HG02885 (cell line): ENCODE data around the gene CAMKMT.
"Not testable (repeated sequence)": the region's sequence is repeated elsewhere in the genome, so short reads cannot be mapped to it uniquely, and the experiment has no call there.

ENCODE experiments used
- ATAC-seq: cut with Tn5 transposase; IDR thresholded peaks from one replicate; pipeline ENCODE4 v1.9.1; 2021; ENCODE audit warnings: mild to moderate bottlenecking; ENCODE audit not compliant: unreplicated experiment, poor library complexity

Gene CAMKMT

GRCh38 chr2:44495035-44495434 is 133.3 kb downstream of the CAMKMT start:
- no peak for ATAC-seq

- ATAC-seq, result no peak
Measured at GRCh38 chr2:44495544-44495943, 133.8 kb downstream of the CAMKMT start.

- no peak for ATAC-seq
Measured at GRCh38 chr2:44496130-44496529, 134.4 kb downstream of the CAMKMT start.

GRCh38 chr2:44498551-44498950 is 136.8 kb downstream of the CAMKMT start:
- no peak for ATAC-seq

- not testable (repeated sequence) for ATAC-seq
Measured at GRCh38 chr2:44505664-44506063, 143.9 kb downstream of the CAMKMT start.

- no peak for ATAC-seq
Measured at GRCh38 chr2:44510246-44510645, 148.5 kb downstream of the CAMKMT start.

GRCh38 chr2:44515416-44515815 is 153.7 kb downstream of the CAMKMT start:
- no peak for ATAC-seq

GRCh38 chr2:44519026-44519425 is 157.3 kb downstream of the CAMKMT start:
- ATAC-seq, result no peak

- no peak for ATAC-seq
Measured at GRCh38 chr2:44522846-44523245, 161.1 kb downstream of the CAMKMT start.

GRCh38 chr2:44524347-44524926 is 162.7 kb downstream of the CAMKMT start:
- ATAC-seq, result no peak

GRCh38 chr2:44526352-44526751 is 164.6 kb downstream of the CAMKMT start:
- ATAC-seq, result no peak

- no peak for ATAC-seq
Measured at GRCh38 chr2:44528595-44528994, 166.8 kb downstream of the CAMKMT start.

GRCh38 chr2:44529448-44529847 is 167.7 kb downstream of the CAMKMT start:
- ATAC-seq, result no peak

GRCh38 chr2:44531289-44531688 is 169.5 kb downstream of the CAMKMT start:
- no peak for ATAC-seq

GRCh38 chr2:44532031-44532430 is 170.3 kb downstream of the CAMKMT start:
- no peak for ATAC-seq

- ATAC-seq, result no peak
Measured at GRCh38 chr2:44533508-44533907, 171.8 kb downstream of the CAMKMT start.

GRCh38 chr2:44535376-44535775 is 173.6 kb downstream of the CAMKMT start:
- no peak for ATAC-seq

- no peak for ATAC-seq
Measured at GRCh38 chr2:44537264-44537663, 175.5 kb downstream of the CAMKMT start.

GRCh38 chr2:44542520-44542919 is 180.8 kb downstream of the CAMKMT start:
- no peak for ATAC-seq

GRCh38 chr2:44543773-44544725 is 182.3 kb downstream of the CAMKMT start:
- ATAC-seq, result no peak

GRCh38 chr2:44545005-44545404 is 183.3 kb downstream of the CAMKMT start:
- no peak for ATAC-seq
